Suprapubic skin (tissue), 4 donors: ENCODE results near the gene PLXNA4.

Source experiments
- CTCF ChIP-seq, 2 donors: fragments of 200-600 bp in 1 of 2; fragments of 450-650 bp in 1 of 2; sonication (generic) in 1 of 2; IDR thresholded peaks; one replicate each; pipeline ENCODE4 v1.5.1; 2016 to 2019; ENCODE audit warnings: antibody characterized with exemption in 2 of 2, mild to moderate bottlenecking in 1 of 2, moderate library complexity in 1 of 2
- EP300 ChIP-seq: sonication (generic); formaldehyde crosslinking; IDR thresholded peaks from one replicate; pipeline ENCODE4 v1.6.1; 2017; ENCODE audit warnings: antibody characterized with exemption
- POLR2A ChIP-seq, 2 donors: fragments of 450-650 bp; IDR thresholded peaks; one replicate each; pipeline ENCODE4 v1.6.1; 2017; ENCODE audit warnings: antibody characterized with exemption in 2 of 2, mild to moderate bottlenecking in 2 of 2, moderate library complexity in 2 of 2
- POLR2AphosphoS5 ChIP-seq, 3 donors: sonication (generic); formaldehyde crosslinking; IDR thresholded peaks; one replicate each; pipeline ENCODE4 v1.6.1; 2017; ENCODE audit warnings: antibody characterized with exemption in 3 of 3

GRCh38 chr7:132557489-132558044 lies 18.7 kb downstream of the PLXNA4 start:
- TF ChIP-seq POLR2AphosphoS5 (IDR thresholded peaks at IDR 0.05) (no peak), CTCF (IDR thresholded peaks at IDR 0.05) (no peak), POLR2A (IDR thresholded peaks at IDR 0.05) (no peak), EP300 (no peak)
